G401.6 (cell line): ENCODE measurements around the gene C9orf153.

Source experiments
- FAIRE-seq: peaks from 2 replicates; lab custom pipeline; 2012; peaks lifted over from hg19 to GRCh38; lab: Jason Lieb, UNC

C9orf153 gene

GRCh38 chr9:86187121-86187520 is 72.3 kb downstream of the C9orf153 start:
- no peak for FAIRE-seq

DNA sequence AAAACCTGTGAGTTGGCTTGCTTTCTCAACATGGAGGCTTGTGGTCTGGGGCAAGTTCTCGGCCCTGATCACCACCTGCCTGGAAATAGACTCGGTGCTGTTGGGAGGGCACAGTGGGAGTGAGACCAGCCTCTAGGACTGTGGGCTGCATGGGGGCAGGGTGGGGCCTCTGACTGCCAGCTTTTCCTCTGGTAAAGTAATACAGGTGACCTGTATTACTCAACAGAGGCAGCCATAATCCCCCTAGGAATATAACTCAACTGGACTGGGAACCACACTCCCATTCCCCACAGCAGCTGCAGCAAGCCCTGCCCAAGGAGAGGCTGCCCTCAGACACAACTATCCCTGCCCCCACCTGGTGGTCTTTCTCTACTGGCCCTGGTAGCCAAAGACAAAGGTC is 72.8 kb downstream of the C9orf153 start:
- FAIRE-seq: no peak

DNA sequence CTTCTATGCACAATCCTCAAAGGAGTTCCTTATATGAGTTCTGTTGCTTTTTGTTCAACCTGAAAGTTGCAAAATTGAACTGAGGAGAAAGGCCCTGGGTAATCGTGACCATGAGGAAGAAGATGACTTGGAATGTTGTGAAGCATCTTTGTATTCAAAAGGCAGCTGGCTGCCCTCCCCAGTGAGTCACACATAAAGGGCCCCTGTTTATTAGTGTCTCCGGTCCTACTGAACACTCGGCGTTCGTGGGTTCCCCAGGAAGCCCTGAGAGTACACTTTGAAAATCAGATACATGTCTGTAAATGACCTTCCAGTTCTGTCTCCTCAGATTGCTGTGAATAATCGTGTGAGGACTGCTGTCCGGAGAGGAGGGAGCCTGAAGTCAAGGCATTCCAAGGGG is 73.6 kb downstream of the C9orf153 start:
- FAIRE-seq: no peak

- no peak for FAIRE-seq
Observed at GRCh38 chr9:86184138-86184524, 75.3 kb downstream of the C9orf153 start.

GRCh38 chr9:86183229-86184137 is 76.0 kb downstream of the C9orf153 start:
- no peak for FAIRE-seq

GRCh38 chr9:86181379-86182315 is 77.8 kb downstream of the C9orf153 start:
- FAIRE-seq: no peak

- no peak for FAIRE-seq
Observed at GRCh38 chr9:86178503-86178902, 81.0 kb downstream of the C9orf153 start.

DNA sequence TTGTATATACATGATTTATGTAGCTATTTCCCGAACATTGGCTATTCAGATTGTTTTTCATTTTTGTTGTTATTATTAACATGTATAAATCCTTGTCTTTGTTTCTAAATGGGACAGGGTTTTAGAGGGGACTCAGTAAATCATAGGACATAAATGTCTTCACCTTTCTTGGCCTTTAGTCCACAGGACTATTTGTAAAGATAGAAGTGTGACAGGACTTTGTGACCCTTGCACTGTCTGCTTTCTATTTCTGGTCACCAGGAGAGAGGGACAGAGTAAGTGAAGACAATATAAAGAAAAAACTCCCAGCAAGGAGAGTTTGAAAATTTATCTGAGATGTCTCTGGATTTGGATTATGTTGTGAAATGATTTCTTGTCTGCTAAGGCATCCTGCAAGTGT is 81.5 kb downstream of the C9orf153 start:
- FAIRE-seq: no peak

- FAIRE-seq: no peak
Observed at GRCh38 chr9:86176468-86176867, 83.0 kb downstream of the C9orf153 start.

- FAIRE-seq: no peak
Observed at GRCh38 chr9:86175743-86176456, 83.6 kb downstream of the C9orf153 start.

GRCh38 chr9:86175223-86175622 is 84.2 kb downstream of the C9orf153 start:
- FAIRE-seq: no peak
